ENCODE data around the gene KDELR3.

- TF ChIP-seq CTCF (conservative IDR thresholded peaks at IDR 0.05) (no peak), EZH2 (IDR thresholded peaks at IDR 0.05; ENCODE audit: low read depth) (no peak)
These were observed 36.5 kb upstream of the KDELR3 start for GRCh38 chr22:38431266-38432010.

Measured in PC-9 (cell line).